Upper lobe of right lung (tissue), 1 donor: Measurements from ENCODE around the gene CALML5. TPM values are rescaled to one million over a fixed set of nuclear protein-coding genes. Genes with fewer than 3 reads are reported as not detected.
"Not testable (repeated sequence)": the region's sequence is repeated elsewhere in the genome, so short reads cannot be mapped to it uniquely, and the experiment has no call there.

ENCODE experiments used
- ATAC-seq: fragments of 200-7000 bp; cut with Tn5 transposase; one replicate; pipeline ENCODE4 v1.9.1; 2020; ENCODE audit warnings: mild to moderate bottlenecking, moderate library complexity
- DNase-seq: peaks from one replicate; pipeline ENCODE4 v3.0.0-alpha.2; 2020
- H3K27ac ChIP-seq: fragments of 200-600 bp; one replicate; pipeline ENCODE4 v1.8.0; 2022
- H3K27me3 ChIP-seq: fragments of 200-600 bp; one replicate; pipeline ENCODE4 v1.8.0; 2022; ENCODE audit warnings: mild to moderate bottlenecking
- H3K36me3 ChIP-seq: fragments of 200-600 bp; one replicate; pipeline ENCODE4 v1.8.0; 2022
- H3K4me1 ChIP-seq: fragments of 200-600 bp; one replicate; pipeline ENCODE4 v1.8.0; 2022
- H3K4me3 ChIP-seq: fragments of 200-600 bp; one replicate; pipeline ENCODE4 v1.8.0; 2022; ENCODE audit warnings: mild to moderate bottlenecking
- H3K9me3 ChIP-seq: fragments of 200-600 bp; one replicate; pipeline ENCODE4 v1.8.0; 2022
- CTCF ChIP-seq: fragments of 200-600 bp; IDR thresholded peaks from one replicate; pipeline ENCODE4 v1.8.0; 2022; ENCODE audit warnings: antibody characterized with exemption
- intact Hi-C: fragments of 100-400 bp; cut with DNase I; formaldehyde crosslinking; loops from one replicate; pipeline ENCODE4 v1.11.0; 2022
- total RNA-seq: library from RNA; stranded (reverse); fragmentation: NEBNext Ultra II Directional; extraction: Animal tissue kit (Norgen Biotek cat#: 25700); gene quantifications from one replicate; pipeline ENCODE4 v1.2.1, GENCODE V29; 2021
- donor health status: DM: no; HTN: yes; CAD: no; lungs with severe emphysema.

Gene CALML5
- total RNA-seq, 1 donor from 2014 or later, result not detected

GRCh38 chr10:5478694-5479305 is 20.6 kb downstream of the CALML5 start:
- no peak overlapping the region for H3K27ac ChIP-seq
- no peak overlapping the region for H3K4me3 ChIP-seq
- TF ChIP-seq CTCF, result no peak
- ATAC-seq (no peak), DNase-seq (no peak)
- intact Hi-C loops, result no loop called here
- no peaks in the 10 kb centered on the region for H3K36me3 ChIP-seq
- no peaks in the 10 kb centered on the region for H3K27me3 ChIP-seq
- H3K4me1 ChIP-seq, result no peaks in the 10 kb centered on the region
- H3K9me3 ChIP-seq, result no peaks in the 10 kb centered on the region

- TF ChIP-seq CTCF, result no peak
- DNase-seq (no peak), ATAC-seq (no peak)
- intact Hi-C loops, result no loop called here
- Histone ChIP-seq H3K27me3 (no peaks in the 10 kb centered on the region), H3K4me1 (no peaks in the 10 kb centered on the region), H3K36me3 (no peaks in the 10 kb centered on the region), H3K9me3 (no peaks in the 10 kb centered on the region), H3K27ac (no peak overlapping the region), H3K4me3 (no peak overlapping the region)
These were observed 21.2 kb downstream of the CALML5 start for GRCh38 chr10:5477948-5478693.

GRCh38 chr10:5476918-5477525 is 22.3 kb downstream of the CALML5 start:
- intact Hi-C loops, result no loop called here
- H3K4me3 ChIP-seq, result no peak overlapping the region
- no peaks in the 10 kb centered on the region for H3K9me3 ChIP-seq
- no peaks in the 10 kb centered on the region for H3K36me3 ChIP-seq
- no peak for ATAC-seq
- no peak for DNase-seq
- no peak for TF ChIP-seq CTCF
- no peaks in the 10 kb centered on the region for H3K27me3 ChIP-seq
- no peaks in the 10 kb centered on the region for H3K4me1 ChIP-seq
- no peak overlapping the region for H3K27ac ChIP-seq

GRCh38 chr10:5475974-5476807 is 23.2 kb downstream of the CALML5 start:
- DNase-seq, intact Hi-C loops, H3K36me3 ChIP-seq, H3K27ac ChIP-seq, H3K4me3 ChIP-seq, H3K9me3 ChIP-seq, H3K27me3 ChIP-seq, ATAC-seq, H3K4me1 ChIP-seq: not testable (repeated sequence)

GRCh38 chr10:5475088-5475487 is 24.3 kb downstream of the CALML5 start:
- ATAC-seq, intact Hi-C loops: not testable (repeated sequence)

GRCh38 chr10:5474642-5475041 is 24.7 kb downstream of the CALML5 start:
- H3K4me1 ChIP-seq, intact Hi-C loops, H3K4me3 ChIP-seq, H3K9me3 ChIP-seq, DNase-seq, ATAC-seq, H3K27me3 ChIP-seq, H3K27ac ChIP-seq, H3K36me3 ChIP-seq: not testable (repeated sequence)

More at GRCh38 chr10:5475088-5475487, 24.3 kb downstream of the CALML5 start:
- not testable (repeated sequence) for H3K9me3 ChIP-seq, H3K27ac ChIP-seq, H3K4me3 ChIP-seq, H3K4me1 ChIP-seq, H3K36me3 ChIP-seq, DNase-seq, H3K27me3 ChIP-seq
